CD14-positive monocyte (primary cell): ENCODE measurements around the gene CTDSPL. TPM values are rescaled to one million over a fixed set of nuclear protein-coding genes. Genes with fewer than 3 reads are reported as not detected.

Experiments
- DNase-seq, 3 donors: peaks; one replicate each; pipeline ENCODE4 v3.0.0-alpha.2; 2011 to 2022
- H2AFZ ChIP-seq: 2 replicates; pipeline ENCODE4 v1.6.0; 2012; ENCODE audit warnings: mild to moderate bottlenecking, low read depth, low read length, inconsistent platforms; ENCODE audit not compliant: insufficient read depth, poor library complexity, severe bottlenecking
- H3K27ac ChIP-seq, 2 donors: 1 replicate in 1 of 2; 2 replicates in 1 of 2; pipeline ENCODE4 v1.5.1; 2012 to 2013; ENCODE audit warnings: low read length in 2 of 2, control low read depth in 1 of 2, inconsistent platforms in 1 of 2, low read depth in 1 of 2, mild to moderate bottlenecking in 1 of 2
- H3K27me3 ChIP-seq, 2 donors: one replicate each; pipeline versions ENCODE4 v1.6.0 to v1.6.1; 2011 to 2013; ENCODE audit warnings: low read length in 2 of 2; ENCODE audit not compliant: control insufficient read depth in 2 of 2, insufficient read depth in 2 of 2
- H3K36me3 ChIP-seq, 2 donors: replicated peaks in 1 of 2; 1 replicate in 1 of 2; 2 replicates in 1 of 2; pipeline versions ENCODE4 v1.5.1 to v1.6.1; 2012 to 2013; ENCODE audit warnings: low read length in 2 of 2, control low read depth in 1 of 2, inconsistent platforms in 1 of 2, mild to moderate bottlenecking in 1 of 2; ENCODE audit not compliant: insufficient read depth in 2 of 2, control insufficient read depth in 1 of 2
- H3K4me1 ChIP-seq, 2 donors: 1 replicate in 1 of 2; 2 replicates in 1 of 2; pipeline versions ENCODE4 v1.5.1 to v1.6.1; 2012 to 2013; ENCODE audit warnings: low read length in 2 of 2, control low read depth in 1 of 2, inconsistent platforms in 1 of 2, mild to moderate bottlenecking in 1 of 2, moderate library complexity in 1 of 2; ENCODE audit not compliant: insufficient read depth in 2 of 2, control insufficient read depth in 1 of 2
- H3K4me2 ChIP-seq: replicated peaks from 2 replicates; pipeline ENCODE3; 2012; ENCODE audit warnings: low read length, moderate library complexity, mild to moderate bottlenecking; ENCODE audit not compliant: poor library complexity, severe bottlenecking; ENCODE audit errors: extremely low read depth
- H3K4me3 ChIP-seq, 3 experiments: fragments of 200-600 bp in 1 of 3; sonication (generic) in 1 of 3; replicated peaks in 1 of 3; 1 replicate in 2 of 3; 2 replicates in 1 of 3; pipeline ENCODE4 v1.5.1; 2011 to 2013; ENCODE audit warnings: low read length in 3 of 3, mild to moderate bottlenecking in 3 of 3, control low read depth in 2 of 3, low read depth in 2 of 3, inconsistent platforms in 1 of 3, moderate library complexity in 1 of 3
- H3K79me2 ChIP-seq: 2 replicates; pipeline ENCODE4 v1.6.0; 2012; ENCODE audit warnings: mild to moderate bottlenecking, control low read depth, inconsistent platforms, low read length, moderate library complexity; ENCODE audit not compliant: insufficient read depth
- H3K9ac ChIP-seq: 2 replicates; pipeline ENCODE4 v1.6.0; 2017; ENCODE audit warnings: low read length, mild to moderate bottlenecking; ENCODE audit not compliant: insufficient read depth, poor library complexity, severe bottlenecking
- H3K9me3 ChIP-seq, 2 donors: replicated peaks in 1 of 2; 1 replicate in 1 of 2; 2 replicates in 1 of 2; pipeline versions ENCODE4 v1.5.1 to v1.6.1; 2012 to 2013; ENCODE audit warnings: low read length in 2 of 2, control low read depth in 1 of 2; ENCODE audit not compliant: control insufficient read depth in 1 of 2, insufficient read depth in 1 of 2
- H4K20me1 ChIP-seq: 2 replicates; pipeline ENCODE4 v1.6.0; 2012; ENCODE audit warnings: mild to moderate bottlenecking, low read length, control low read depth, moderate library complexity; ENCODE audit not compliant: insufficient read depth
- H3K27ac Mint-ChIP-seq, 7 donors: one replicate each; pipeline ENCODE4 v1.8.0; 2020; ENCODE audit warnings: mild to moderate bottlenecking in 7 of 7, mixed read lengths in 7 of 7, moderate library complexity in 6 of 7, inconsistent platforms in 2 of 7
- H3K27me3 Mint-ChIP-seq, 3 donors: one replicate each; pipeline ENCODE4 v1.8.0; 2021 to 2022; ENCODE audit warnings: low read depth in 3 of 3, mild to moderate bottlenecking in 3 of 3, mixed read lengths in 3 of 3, moderate library complexity in 3 of 3, inconsistent platforms in 1 of 3
- H3K36me3 Mint-ChIP-seq, 2 donors: one replicate each; pipeline ENCODE4 v1.8.0; 2020; ENCODE audit warnings: mixed read lengths in 2 of 2, inconsistent platforms in 1 of 2, mild to moderate bottlenecking in 1 of 2
- H3K4me1 Mint-ChIP-seq: one replicate; pipeline ENCODE4 v1.8.0; 2020; ENCODE audit warnings: mild to moderate bottlenecking, mixed read lengths
- H3K4me3 Mint-ChIP-seq, 2 donors: one replicate each; pipeline ENCODE4 v1.8.0; 2020; ENCODE audit warnings: mild to moderate bottlenecking in 2 of 2, mixed read lengths in 2 of 2, moderate library complexity in 1 of 2
- H3K9me3 Mint-ChIP-seq, 7 donors: one replicate each; pipeline ENCODE4 v1.8.0; 2020 to 2022; ENCODE audit warnings: mixed read lengths in 7 of 7, mild to moderate bottlenecking in 6 of 7, moderate library complexity in 6 of 7, inconsistent platforms in 2 of 7
- CTCF ChIP-seq: fragments of 200-600 bp; IDR thresholded peaks from one replicate; pipeline ENCODE4 v1.8.0; 2022; ENCODE audit warnings: antibody characterized with exemption, mild to moderate bottlenecking
- WGBS: methylation state at CpG from one replicate; pipeline ENCODE4 v1.1.5; 2013; ENCODE audit warnings: missing lambda C conversion rate; ENCODE audit not compliant: insufficient coverage; 5-methylcytosine and 5-hydroxymethylcytosine counted together
- intact Hi-C, 2 donors: fragments of 100-400 bp; cut with micrococcal nuclease; formaldehyde crosslinking; loops; one replicate each; pipeline versions ENCODE4 v1.15.0 to v1.15.1; 2023
- polyA plus RNA-seq, 3 donors: library from polyadenylated mRNA; depleted of rRNA in 1 of 3; unstranded in 2 of 3; stranded (reverse) in 1 of 3; fragments of 300-500 nt in 2 of 3; fragments of >200 nt in 1 of 3; fragmentation: Illumina TruSeq in 2 of 3; gene quantifications; 1 replicate in 2 of 3; 2 replicates in 1 of 3; pipeline ENCODE4 v1.2.3, GENCODE V29; 2012 to 2021

Gene CTDSPL
- polyA plus RNA-seq, 3 donors: 0.15 to 0.69 (median 0.33) TPM

GRCh38 chr3:37964716-37965115, 103.0 kb downstream of the CTDSPL start:
- WGBS: 100% methylated on average over 1 of the region's 1 CpG
- Histone ChIP-seq H3K79me2 (no peaks in the 10 kb centered on the region), H3K27ac (no peak overlapping the region), H3K4me2 (no peak overlapping the region), H3K4me3 (no peak overlapping the region), H3K4me1 (no peaks in the 10 kb centered on the region), H2AFZ (no peak overlapping the region), H3K9ac (no peak overlapping the region), H3K9me3 (no peaks in the 10 kb centered on the region), H3K36me3 (no peaks in the 10 kb centered on the region), H4K20me1 (no peaks in the 10 kb centered on the region), H3K27me3 (no peaks in the 10 kb centered on the region)
- Mint-ChIP-seq H3K4me1 (peaks cover 4% of the 10 kb centered on the region), H3K4me3 (no peak overlapping the region), H3K27ac (no peak overlapping the region), H3K36me3 (peaks cover 2 to 3% of the 10 kb centered on the region in 2 donors), H3K27me3 (peaks cover 0 to 2% (median 2%) of the 10 kb centered on the region in 3 donors), H3K9me3 (peaks cover 0 to 2% (median 0%) of the 10 kb centered on the region in 7 donors)
- no peak for DNase-seq
- no peak for TF ChIP-seq CTCF
- intact Hi-C loops: loop anchor here in 1 of 2 donors (2.0 to 5.0 kb wide), 2 partner anchors 38 to 102 kb away; no protein-coding TSS in a partner anchor

- peak; percentile 51 to 62 (median 52) for DNase-seq
These were observed 105.7 kb downstream of the CTDSPL start for GRCh38 chr3:37967260-37967881.

More at GRCh38 chr3:37967260-37967881, 105.7 kb downstream of the CTDSPL start:
- Histone ChIP-seq H3K4me3 (no peak overlapping the region), H3K4me1 (no peaks in the 10 kb centered on the region), H3K27me3 (no peaks in the 10 kb centered on the region), H3K79me2 (no peaks in the 10 kb centered on the region), H2AFZ (peak overlapping the region; percentile 38), H4K20me1 (no peaks in the 10 kb centered on the region), H3K27ac (no peak overlapping the region), H3K36me3 (no peaks in the 10 kb centered on the region), H3K9ac (no peak overlapping the region), H3K4me2 (no peak overlapping the region), H3K9me3 (no peaks in the 10 kb centered on the region)
- 45% methylated on average over 4 of the region's 7 CpGs for WGBS
- Mint-ChIP-seq H3K4me3 (no peak overlapping the region), H3K27me3 (peaks cover 0 to 2% (median 0%) of the 10 kb centered on the region in 3 donors), H3K4me1 (peaks cover 4% of the 10 kb centered on the region), H3K9me3 (peaks cover 0 to 2% (median 0%) of the 10 kb centered on the region in 7 donors), H3K36me3 (peaks cover 2 to 3% of the 10 kb centered on the region in 2 donors), H3K27ac (no peak overlapping the region)
- intact Hi-C loops: loop anchor here (2.0 to 5.0 kb wide), 3 partner anchors 35 to 113 kb away; no protein-coding TSS in a partner anchor
- peak; percentile 92 for TF ChIP-seq CTCF
